Subcutaneous adipose tissue (tissue), 4 donors: ENCODE results near the gene SGPL1. TPM values are rescaled to one million over a fixed set of nuclear protein-coding genes. Genes with fewer than 3 reads are reported as not detected.

Source experiments
- CTCF ChIP-seq: fragments of 450-650 bp; IDR thresholded peaks from one replicate; pipeline ENCODE4 v1.5.1; 2016; ENCODE audit warnings: low read depth, mild to moderate bottlenecking, control low read depth, antibody characterized with exemption, moderate library complexity
- total RNA-seq, 4 donors: library from RNA; depleted of rRNA; stranded (reverse); fragments of >200 nt; gene quantifications; one replicate each; pipeline ENCODE4 v1.1.0, GENCODE V29; 2016

SGPL1 gene
- total RNA-seq, 4 donors from 2014 or later, result 25.9 to 52.6 (median 42.0) TPM

GRCh38 chr10:70838270-70838805, 22.6 kb downstream of the SGPL1 start:
- no peak for TF ChIP-seq CTCF

- TF ChIP-seq CTCF, result no peak
Observed at GRCh38 chr10:70840836-70841235, 25.1 kb downstream of the SGPL1 start.

GRCh38 chr10:70843333-70843732, 27.6 kb downstream of the SGPL1 start:
- TF ChIP-seq CTCF, result no peak

- TF ChIP-seq CTCF, result no peak
Observed at GRCh38 chr10:70843776-70844489, 28.2 kb downstream of the SGPL1 start.

GRCh38 chr10:70845256-70845655, 29.5 kb downstream of the SGPL1 start:
- TF ChIP-seq CTCF, result no peak

- TF ChIP-seq CTCF, result no peak
Observed at GRCh38 chr10:70845816-70846215, 30.1 kb downstream of the SGPL1 start.

- TF ChIP-seq CTCF, result no peak
Observed at GRCh38 chr10:70846795-70847194, 31.0 kb downstream of the SGPL1 start.
